ENCODE data around the gene PLXNC1.

The PLXNC1 gene

GRCh38 chr12:94183708-94184379, 35.5 kb downstream of the PLXNC1 start:
- DNase-seq = no peak

- peak; percentile 49 for DNase-seq
These were observed 36.8 kb downstream of the PLXNC1 start for GRCh38 chr12:94184995-94185719.

GRCh38 chr12:94185801-94186200, 37.4 kb downstream of the PLXNC1 start:
- DNase-seq = no peak

- DNase-seq = no peak
These were observed 38.2 kb downstream of the PLXNC1 start for GRCh38 chr12:94186278-94187241.

GRCh38 chr12:94187361-94187760, 39.0 kb downstream of the PLXNC1 start:
- no peak for DNase-seq

GRCh38 chr12:94190623-94191022, 42.2 kb downstream of the PLXNC1 start:
- DNase-seq = no peak

- no peak for DNase-seq
These were observed 42.6 kb downstream of the PLXNC1 start for GRCh38 chr12:94191023-94191422.

GRCh38 chr12:94191811-94192210, 43.4 kb downstream of the PLXNC1 start:
- no peak for DNase-seq

GRCh38 chr12:94192506-94192905, 44.1 kb downstream of the PLXNC1 start:
- DNase-seq = no peak

- DNase-seq = no peak
These were observed 44.8 kb downstream of the PLXNC1 start for GRCh38 chr12:94193168-94193567.

- no peak for DNase-seq
These were observed 47.1 kb downstream of the PLXNC1 start for GRCh38 chr12:94195483-94195882.

GRCh38 chr12:94198469-94198868, 50.1 kb downstream of the PLXNC1 start:
- DNase-seq = no peak

GRCh38 chr12:94198872-94199271, 50.5 kb downstream of the PLXNC1 start:
- DNase-seq = no peak

GRCh38 chr12:94200069-94200468, 51.7 kb downstream of the PLXNC1 start:
- no peak for DNase-seq

- DNase-seq = no peak
These were observed 52.3 kb downstream of the PLXNC1 start for GRCh38 chr12:94200695-94201094.

- DNase-seq = no peak
These were observed 54.1 kb downstream of the PLXNC1 start for GRCh38 chr12:94202245-94203180.

GRCh38 chr12:94203181-94203546, 54.8 kb downstream of the PLXNC1 start:
- no peak for DNase-seq

GRCh38 chr12:94203796-94204195, 55.4 kb downstream of the PLXNC1 start:
- no peak for DNase-seq

GRCh38 chr12:94204499-94205247, 56.3 kb downstream of the PLXNC1 start:
- no peak for DNase-seq

GRCh38 chr12:94205822-94206221, 57.4 kb downstream of the PLXNC1 start:
- DNase-seq = no peak

GRCh38 chr12:94206886-94207285, 58.5 kb downstream of the PLXNC1 start:
- DNase-seq = no peak

GRCh38 chr12:94207467-94207848, 59.1 kb downstream of the PLXNC1 start:
- no peak for DNase-seq
